Measurements from ENCODE around the gene LRRC31.

The LRRC31 gene

GRCh38 chr3:169812332-169813235, 57.2 kb downstream of the LRRC31 start, which contains the start of the genes LRRC34 and LRRIQ4:
Gene LRRC34, minus strand, starts transcription at chr3:169812904. Its CDS starts 356 bp downstream, at chr3:169812548.
Gene LRRIQ4, plus strand, starts transcription at chr3:169812870. Its CDS starts 9,052 bp downstream, at chr3:169821922.
- peak; percentile 14 to 72 for DNase-seq

GRCh38 chr3:169811631-169812331, 58.0 kb downstream of the LRRC31 start:
- DNase-seq = peak in 1 of 2 donors; percentile 60

DNA sequence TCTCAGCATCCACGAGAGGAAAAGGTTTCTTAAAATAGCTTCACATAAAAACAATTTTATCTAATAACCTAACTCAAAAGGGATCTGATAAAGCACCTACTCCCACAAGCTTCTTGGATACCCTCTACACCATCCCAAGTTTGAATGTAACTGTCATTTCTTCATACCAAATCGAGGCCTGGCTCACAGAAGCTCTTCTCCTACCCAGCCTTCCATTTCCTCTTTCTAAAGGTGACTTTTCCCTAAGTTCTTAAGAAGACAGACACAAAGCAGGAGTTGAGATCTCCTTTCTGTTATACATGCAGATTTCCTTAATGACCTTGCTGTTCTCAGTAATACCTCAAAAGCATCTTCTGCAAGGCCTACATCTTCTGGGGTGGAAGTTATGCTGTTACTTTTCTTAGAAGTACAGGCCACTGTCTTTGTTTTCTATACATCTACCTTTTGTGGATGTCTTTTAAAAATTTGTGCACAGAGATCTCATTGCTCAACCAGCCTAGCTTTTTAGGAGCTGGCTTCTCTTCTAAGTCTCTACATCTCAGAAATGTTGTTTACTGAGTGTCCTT, 60.4 kb downstream of the LRRC31 start:
- DNase-seq = no peak

DNA sequence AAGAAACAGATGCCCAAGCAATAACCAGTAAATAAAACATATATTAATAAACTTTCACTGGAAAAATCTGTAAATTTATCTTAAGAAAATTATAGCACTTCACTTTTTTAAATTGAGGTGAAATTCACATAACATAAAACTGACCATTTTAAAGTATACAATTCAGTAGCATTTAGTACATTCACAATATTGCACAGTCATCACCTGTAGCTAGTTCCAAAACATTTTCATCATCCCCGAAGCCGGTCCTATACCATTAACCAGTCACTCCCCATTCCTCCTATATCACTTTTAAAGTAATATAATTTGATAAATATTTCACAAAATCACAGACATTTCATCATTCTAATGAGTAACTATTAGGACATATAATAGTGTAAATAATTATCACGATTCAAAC, 65.1 kb downstream of the LRRC31 start:
- no peak for DNase-seq

DNA sequence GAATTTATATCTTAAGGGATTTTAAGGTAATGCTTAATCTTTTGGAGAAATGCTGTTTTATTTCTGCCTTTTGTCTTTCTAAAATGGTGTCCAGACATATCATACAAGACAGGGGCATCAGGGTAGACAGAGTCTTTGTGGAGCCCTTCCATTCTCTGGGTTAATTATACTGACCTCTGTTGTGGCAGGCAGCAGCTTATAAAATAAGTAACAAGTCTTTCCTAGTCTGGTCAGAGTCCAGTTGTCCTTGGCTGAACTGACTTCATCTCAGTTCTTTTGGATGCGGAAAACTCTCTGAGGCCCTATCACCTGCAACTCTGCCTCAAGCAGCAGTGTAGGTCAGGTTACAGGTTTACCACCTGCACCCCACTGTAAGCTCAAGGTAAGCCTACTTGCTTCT, 77.4 kb downstream of the LRRC31 start:
- no peak for DNase-seq

GRCh38 chr3:169790687-169791429, 78.9 kb downstream of the LRRC31 start:
- no peak for DNase-seq

DNA sequence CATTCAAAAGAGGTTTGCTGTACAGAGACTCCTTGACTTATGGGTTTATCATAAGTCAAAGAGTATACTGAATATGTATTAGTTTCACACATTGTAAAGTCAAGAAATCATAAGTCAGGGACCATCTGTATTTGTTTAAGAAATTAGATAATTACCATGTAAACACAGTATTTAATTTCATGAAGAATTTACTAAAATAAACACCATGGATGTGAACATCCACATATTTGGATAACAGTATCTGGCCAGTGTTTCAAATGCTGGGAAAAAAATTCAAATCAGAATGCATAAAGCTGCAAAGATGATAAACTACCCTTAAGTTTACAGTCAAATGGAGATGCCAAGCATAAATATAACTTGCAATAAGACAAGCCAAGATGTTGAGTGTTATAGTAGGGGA, 79.5 kb downstream of the LRRC31 start:
- no peak for DNase-seq

Measured in bone marrow (tissue), 2 donors.